Midbrain (tissue), 1 donor: Measurements from ENCODE around the gene CPN1.
"Not testable (repeated sequence)": the region's sequence is repeated elsewhere in the genome, so short reads cannot be mapped to it uniquely, and the experiment has no call there.

Experiments
- DNase-seq: peaks from one replicate; lab custom pipeline; 2025; lab: John Stamatoyannopoulos, UW

The CPN1 gene

DNA sequence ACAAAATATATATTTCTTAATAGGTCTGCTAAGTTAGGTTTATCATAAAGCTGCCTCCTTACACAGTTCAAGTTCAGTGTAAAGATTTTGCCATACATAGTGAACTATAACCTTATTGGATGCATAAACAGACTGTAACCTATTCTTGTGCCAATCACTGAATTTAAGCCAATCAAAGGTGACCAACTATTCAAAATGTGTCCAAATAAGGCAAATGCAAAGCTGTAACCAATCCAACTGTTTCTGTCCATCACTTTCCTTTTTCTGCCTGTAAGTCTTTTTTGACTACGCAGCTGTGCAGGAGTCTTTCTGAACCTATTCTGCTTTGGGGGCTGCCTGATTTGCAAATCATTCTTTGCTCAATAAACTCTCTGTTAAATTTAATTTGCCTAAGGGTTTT is 60.3 kb downstream of the CPN1 start:
- DNase-seq: no peak

- no peak for DNase-seq
These were observed 60.8 kb downstream of the CPN1 start for GRCh38 chr10:100020886-100021253.

DNA sequence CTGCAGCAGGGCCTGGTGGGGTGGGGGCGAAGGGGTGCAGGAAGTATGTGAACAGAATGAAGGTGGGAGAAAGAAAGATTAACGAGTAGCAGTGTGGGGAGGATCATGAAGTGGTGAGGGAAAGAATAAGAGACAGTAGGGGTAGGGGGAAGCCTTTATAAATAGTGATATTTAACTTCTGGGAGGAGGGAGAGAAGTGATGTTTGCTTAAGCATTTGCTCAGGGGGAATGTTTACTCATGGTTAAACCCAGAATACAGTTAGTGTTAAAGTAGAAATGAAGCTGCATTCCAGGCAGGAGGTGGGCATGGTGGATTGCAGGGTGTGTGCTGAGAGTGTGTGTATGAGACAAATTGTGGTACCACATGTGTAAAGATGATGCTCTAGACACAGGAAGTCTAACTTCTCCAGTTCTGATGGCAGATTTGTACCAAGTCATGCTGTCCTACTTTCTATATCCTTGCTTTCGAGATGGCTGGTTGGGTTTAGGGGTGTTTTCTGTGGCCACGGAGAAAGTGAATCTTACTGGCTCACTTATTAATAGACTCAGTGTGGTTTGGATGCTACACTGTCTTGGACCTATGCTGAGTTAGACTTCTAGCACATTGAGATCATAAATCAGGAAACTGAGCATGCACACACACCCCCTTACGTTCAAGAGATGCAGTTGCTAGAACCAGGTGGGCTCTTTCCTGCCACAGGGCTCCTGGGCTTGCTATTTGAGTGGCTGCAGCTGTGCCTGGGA is 61.4 kb downstream of the CPN1 start:
- no peak for DNase-seq

DNA sequence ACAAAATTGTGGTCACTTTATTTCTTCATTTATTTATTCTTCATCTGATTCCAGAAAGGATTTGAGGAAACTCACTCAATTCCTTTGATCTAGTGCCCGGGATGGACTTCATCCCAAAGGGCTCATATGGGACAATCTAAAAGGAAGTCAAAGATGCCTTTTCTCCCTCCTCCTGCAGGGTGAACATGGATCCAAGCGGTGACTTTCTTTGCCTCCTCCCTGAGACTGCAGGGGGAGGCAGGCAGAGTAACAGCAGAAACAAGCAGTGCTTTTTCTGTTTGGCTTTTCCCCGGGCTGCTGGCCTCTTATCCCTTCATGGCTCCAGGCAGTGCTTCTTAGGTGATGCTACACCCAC is 61.9 kb downstream of the CPN1 start:
- no peak for DNase-seq

GRCh38 chr10:100014071-100014762 is 67.5 kb downstream of the CPN1 start:
- DNase-seq: no peak

DNA sequence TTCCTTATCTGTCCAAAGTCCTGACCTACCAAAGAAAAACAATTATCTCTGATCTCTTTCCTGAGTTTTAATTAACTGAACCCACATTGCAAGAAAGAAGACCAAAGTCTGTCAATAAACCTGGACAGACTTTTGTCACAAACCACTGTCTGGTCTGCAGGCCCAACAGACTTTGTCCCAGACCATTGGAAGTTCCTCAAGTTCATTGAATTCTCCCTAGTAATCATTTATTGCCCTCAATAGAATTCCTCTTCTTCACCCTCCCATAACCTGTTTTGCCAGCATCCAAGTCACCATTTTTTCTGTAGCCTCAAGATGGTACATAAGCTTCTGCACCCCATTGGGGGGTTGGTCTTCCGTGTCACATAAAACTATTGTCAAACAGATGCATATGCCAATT is 68.0 kb downstream of the CPN1 start:
- no peak for DNase-seq

DNA sequence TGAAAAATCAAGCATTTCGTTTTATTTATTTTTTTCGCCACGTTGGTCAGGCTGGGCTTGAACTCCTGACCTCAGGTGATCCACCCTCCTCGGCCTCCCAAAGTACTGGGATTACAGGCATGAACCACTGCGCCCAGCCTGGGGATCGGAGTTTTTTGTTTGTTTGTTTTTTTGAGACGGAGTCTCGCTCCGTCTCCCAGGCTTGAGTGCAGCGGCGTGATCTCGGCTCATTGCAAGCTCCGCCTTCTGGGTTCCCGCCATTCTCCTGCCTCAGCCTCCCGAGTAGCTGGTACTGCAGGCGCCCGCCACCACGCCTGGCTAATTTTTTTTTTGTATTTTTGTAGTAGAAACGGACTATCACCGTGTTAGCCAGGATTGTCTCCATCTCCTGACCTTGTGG is 69.8 kb downstream of the CPN1 start:
- DNase-seq: not testable (repeated sequence)

DNA sequence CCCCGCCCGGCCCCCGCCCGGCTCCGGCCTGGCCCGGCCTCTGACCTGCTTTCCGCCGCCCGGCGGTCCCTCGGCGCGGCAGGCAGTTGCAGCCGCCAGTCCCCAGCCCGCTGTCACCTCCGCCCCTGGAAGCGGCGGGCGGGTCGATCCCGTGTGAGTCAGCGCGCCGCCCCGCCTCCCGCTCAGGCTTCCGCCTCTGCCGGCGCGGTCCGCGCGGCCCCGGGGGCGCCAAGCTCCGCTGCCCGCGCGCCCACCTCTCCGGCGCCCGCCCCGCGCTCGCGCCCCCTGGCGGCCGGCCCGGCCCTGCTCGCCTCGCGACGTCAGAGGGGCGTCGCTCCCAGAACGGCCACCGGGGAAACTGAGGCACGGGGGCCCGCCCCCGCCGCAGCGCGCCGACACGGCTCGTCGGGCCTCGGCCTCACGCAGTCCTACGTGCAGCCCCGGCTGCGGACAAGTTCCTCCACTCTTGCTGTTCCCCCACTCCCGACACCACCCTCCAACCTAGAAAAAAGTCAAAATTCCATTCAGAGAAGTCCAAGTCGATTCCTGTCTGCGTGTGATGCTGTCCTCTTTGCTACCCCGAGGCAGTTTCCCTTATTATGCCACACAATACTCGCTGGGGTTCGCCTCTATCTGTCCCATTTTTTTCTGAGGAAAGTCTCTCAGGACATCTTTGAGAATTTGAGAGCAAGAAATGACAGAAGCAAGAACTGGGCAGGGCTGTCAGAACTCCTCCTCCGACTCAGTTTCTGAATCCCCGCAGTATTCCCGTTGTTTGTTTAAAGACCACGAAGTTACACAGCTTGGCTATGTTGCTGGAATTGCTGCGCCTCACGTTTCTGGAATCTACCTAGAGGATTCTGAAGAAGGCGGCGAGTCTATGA is 71.6 kb downstream of the CPN1 start, which contains the start of gene DNMBP:
TSS of gene DNMBP (minus strand) at position 155 of the 884 bp plus-strand sequence. CDS start 37,823 bp downstream, outside the sequence.
- peak; percentile 64 for DNase-seq

DNA sequence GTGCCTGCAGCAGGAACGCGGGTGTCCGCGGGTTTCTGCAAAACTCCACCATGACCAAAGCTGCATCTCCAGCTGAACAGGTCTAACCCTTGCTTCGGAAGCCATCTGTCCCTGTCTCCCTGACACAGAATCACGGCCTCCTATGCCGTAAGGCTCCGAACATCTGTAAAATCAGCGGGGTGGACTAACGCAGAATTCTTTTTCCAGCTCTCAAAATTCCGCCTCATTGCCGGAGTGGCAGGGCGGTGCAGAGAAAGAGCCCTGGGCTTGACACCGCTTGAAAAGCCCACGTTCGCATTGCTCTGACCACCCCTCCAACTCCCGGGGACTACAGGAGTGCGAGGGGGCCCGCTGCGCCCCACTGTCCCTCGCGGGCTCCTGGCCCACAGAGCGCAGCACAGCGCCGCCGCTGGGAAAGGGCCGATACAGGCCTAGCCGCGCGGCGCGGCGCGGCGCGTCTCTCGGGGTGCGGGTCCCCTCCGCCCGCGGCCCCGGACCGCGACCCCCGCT is 72.3 kb downstream of the CPN1 start:
- DNase-seq: peak; percentile 64

DNA sequence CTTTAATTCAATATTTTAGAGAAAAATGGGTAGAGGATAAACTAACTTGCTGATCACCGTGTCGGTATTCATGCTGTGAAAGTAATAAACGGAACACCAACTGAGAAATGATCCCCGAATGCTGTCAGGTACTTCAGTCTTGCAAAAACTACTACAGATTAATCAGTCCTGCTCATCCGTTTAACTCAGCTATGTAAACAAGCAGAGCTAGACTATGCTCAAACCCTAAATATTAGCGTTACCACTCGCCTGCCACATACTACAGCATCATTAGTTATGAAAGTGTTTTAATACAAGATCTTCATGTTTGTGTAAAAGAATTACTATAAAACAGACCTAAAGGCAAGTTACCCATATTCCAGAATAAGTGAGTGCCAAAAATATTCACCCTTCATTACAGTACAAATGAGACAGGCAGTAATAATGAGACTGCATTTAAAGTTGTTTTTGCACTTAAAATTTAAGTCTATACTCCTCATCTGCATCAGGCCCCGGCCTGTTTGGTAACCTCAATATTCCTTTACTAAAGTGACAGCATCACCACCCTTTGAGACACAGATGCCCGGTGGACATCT is 72.9 kb downstream of the CPN1 start:
- no peak for DNase-seq

GRCh38 chr10:100008142-100008522 is 73.5 kb downstream of the CPN1 start:
- DNase-seq: no peak

- no peak for DNase-seq
These were observed 74.2 kb downstream of the CPN1 start for GRCh38 chr10:100007231-100008141.

DNA sequence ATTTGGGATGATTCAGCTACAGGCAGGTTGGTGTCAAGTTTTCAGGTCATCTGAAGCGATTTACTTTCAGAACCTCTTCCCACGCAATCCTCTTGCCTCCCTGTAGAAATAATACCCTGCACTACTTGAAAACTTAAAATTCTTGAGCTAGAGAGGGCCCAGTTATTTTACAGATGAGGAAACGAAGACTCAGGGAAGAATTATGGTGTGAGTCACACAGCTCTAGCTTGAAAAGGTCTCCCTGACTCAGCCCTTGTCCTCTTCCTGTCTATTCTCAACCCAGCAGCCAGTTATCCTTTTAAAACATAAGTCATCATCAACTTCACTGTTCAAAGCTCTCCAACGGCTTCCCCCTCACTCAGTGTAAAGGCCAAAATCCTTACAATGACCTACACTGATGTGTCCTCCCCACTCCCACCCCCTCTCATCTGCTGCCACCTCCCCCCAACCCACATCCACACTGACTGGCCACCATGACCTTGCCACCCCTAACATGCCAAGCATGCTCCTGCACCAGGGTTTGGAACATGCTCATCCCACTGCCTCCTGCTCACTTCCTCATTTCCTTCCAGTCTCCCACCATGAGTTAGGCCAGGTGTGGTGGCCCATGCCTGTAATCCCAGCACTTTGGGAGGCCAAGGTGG is 75.3 kb downstream of the CPN1 start:
- DNase-seq: no peak

DNA sequence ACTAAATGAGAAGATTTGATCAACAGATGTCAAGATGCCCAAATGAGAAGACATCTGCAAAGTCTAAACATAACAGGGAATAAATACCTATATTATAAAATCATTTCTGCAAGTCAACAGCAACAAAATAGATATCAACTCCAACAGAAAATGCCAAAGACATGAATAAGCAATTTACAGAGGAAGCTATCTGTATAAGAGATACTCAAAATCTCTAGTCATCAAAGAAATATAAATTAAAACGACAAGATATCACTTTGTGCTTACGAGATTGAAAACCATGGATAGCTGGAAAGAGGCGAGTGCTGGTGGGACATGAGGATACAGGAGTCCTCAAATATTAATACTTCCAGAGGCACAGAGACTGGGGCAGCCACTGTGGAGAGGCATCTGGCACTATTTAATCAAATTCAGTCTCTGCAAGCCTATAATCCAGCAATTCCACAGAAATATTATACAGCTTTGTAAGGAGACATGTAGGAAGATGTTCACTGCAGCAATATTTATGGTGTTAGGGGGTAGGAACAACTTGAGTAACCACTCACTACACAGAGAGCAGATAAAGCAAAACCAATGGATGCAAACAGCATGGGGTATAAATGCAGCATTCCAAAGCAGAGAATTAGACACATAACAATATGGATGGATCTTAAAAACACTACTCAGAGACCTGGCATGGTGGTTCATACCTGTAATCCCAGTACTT is 76.7 kb downstream of the CPN1 start:
- DNase-seq: no peak

GRCh38 chr10:100000109-100000644 is 81.5 kb downstream of the CPN1 start:
- no peak for DNase-seq

DNA sequence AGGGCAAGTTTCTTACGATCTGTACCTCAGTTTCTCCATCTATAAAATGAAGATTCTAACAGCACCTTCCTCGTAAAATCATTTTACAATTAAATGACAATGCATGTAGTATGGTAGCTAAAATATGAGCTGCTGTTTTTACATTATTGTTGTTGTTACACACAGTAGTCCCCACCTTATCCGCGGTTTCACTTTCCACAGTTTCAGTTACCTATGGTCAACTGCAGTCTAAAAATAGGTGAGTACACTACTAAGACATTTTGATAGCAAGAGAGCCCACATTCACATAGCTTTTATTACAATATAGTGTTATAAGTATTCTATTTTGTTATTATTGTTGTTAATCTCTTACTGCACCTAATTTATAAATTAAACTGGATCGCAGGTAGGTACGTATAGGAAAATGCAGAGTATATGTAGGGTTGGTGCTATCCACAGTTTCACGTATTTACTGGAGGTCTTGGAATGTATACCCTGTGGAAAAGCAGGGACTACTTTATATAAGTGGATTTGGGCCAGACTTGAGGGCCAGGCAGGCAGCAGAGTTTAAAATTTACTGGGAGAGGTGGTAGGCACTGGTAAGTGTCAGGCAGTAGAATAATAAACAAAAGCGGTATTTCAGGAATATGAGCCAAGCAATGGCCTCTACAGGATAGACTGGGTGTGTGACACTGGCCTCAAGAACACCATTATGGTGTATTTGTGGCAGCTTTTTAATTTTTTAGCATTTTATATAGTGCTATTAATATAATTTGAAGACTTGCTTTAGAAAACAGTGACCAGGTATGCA is 82.2 kb downstream of the CPN1 start:
- DNase-seq: no peak

- DNase-seq: no peak
These were observed 82.8 kb downstream of the CPN1 start for GRCh38 chr10:99998889-99999288.
